ENCODE data around the gene MFSD8. TPM values are rescaled to one million over a fixed set of nuclear protein-coding genes. Genes with fewer than 3 reads are reported as not detected.

Gene MFSD8
- 11.2 to 17.3 TPM (median 11.7 TPM) in 5 replicates for total RNA-seq (2022; extraction: Qiagen RNA extraction)

GRCh38 chr4:127965062-127965802 lies at the start of gene MFSD8, which contains the start of gene ABHD18:
MFSD8 (minus strand) TSS chr4:127965173; CDS start chr4:127965133, 40 bp downstream.
ABHD18 (plus strand) TSS chr4:127965406; CDS start chr4:127982956, 17,550 bp downstream.

GRCh38 chr4:127880763-127881562 lies 84.0 kb downstream of the MFSD8 start, which contains the start of gene PLK4:
PLK4 (plus strand) TSS chr4:127880893; CDS start chr4:127881135, 242 bp downstream.

Other genes starting within 250 kb of the MFSD8 start
- gene SLC25A31, start 234.8 kb downstream of the MFSD8 start, total RNA-seq (2022; extraction: Qiagen RNA extraction): not detected in 5 replicates
- 7.8 to 11.4 TPM (median 8.5 TPM) in 5 replicates for gene HSPA4L, start 182.9 kb downstream of the MFSD8 start, total RNA-seq (2022; extraction: Qiagen RNA extraction)
- 13.8 to 15.7 TPM (median 14.8 TPM) in 5 replicates for gene PLK4, start 84.3 kb downstream of the MFSD8 start, total RNA-seq (2022; extraction: Qiagen RNA extraction)
- 3.0 to 3.8 TPM (median 3.5 TPM) in 5 replicates for gene ABHD18, start 233 bp upstream of the MFSD8 start, total RNA-seq (2022; extraction: Qiagen RNA extraction)
- gene LARP1B, start 96.1 kb upstream of the MFSD8 start, total RNA-seq (2022; extraction: Qiagen RNA extraction): 10.8 to 17.8 TPM (median 11.7 TPM) in 5 replicates

All from A549 treated with CORT108297 at 1 μM for 4 hours (cell line).